Pancreas (tissue), 10 donors: Measurements from ENCODE around the gene KLHDC2. TPM values are rescaled to one million over a fixed set of nuclear protein-coding genes. Genes with fewer than 3 reads are reported as not detected.

Experiments used
- ATAC-seq, 4 donors: fragments of 200-7000 bp; cut with Tn5 transposase; one replicate each; pipeline versions ENCODE4 v1.8.0 to v1.9.1; 2020; ENCODE audit warnings: mild to moderate bottlenecking in 4 of 4, moderate library complexity in 4 of 4
- DNase-seq, 6 donors: peaks; one replicate each; pipeline ENCODE4 v3.0.0-alpha.2; 2020
- FAIRE-seq: peaks from 2 replicates; lab custom pipeline; 2012; peaks lifted over from hg19 to GRCh38; lab: Jason Lieb, UNC
- H3K27ac ChIP-seq, 4 donors: fragments of 200-600 bp; sonication (generic); 1 replicate in 3 of 4; 2 replicates in 1 of 4; pipeline versions ENCODE4 v1.5.0 to v1.8.0; 2020
- H3K27me3 ChIP-seq, 4 donors: fragments of 200-600 bp; one replicate each; pipeline ENCODE4 v1.8.0; 2021
- H3K36me3 ChIP-seq, 3 donors: fragments of 200-600 bp; sonication (generic) in 1 of 3; one replicate each; pipeline versions ENCODE4 v1.5.0 to v1.8.0; 2020 to 2021
- H3K4me1 ChIP-seq, 3 donors: fragments of 200-600 bp; one replicate each; pipeline ENCODE4 v1.8.0; 2021
- H3K4me3 ChIP-seq, 4 donors: fragments of 200-600 bp; sonication (generic) in 2 of 4; one replicate each; pipeline versions ENCODE4 v1.5.0 to v1.8.0; 2020 to 2021
- H3K9me3 ChIP-seq, 4 donors: fragments of 200-600 bp; one replicate each; pipeline ENCODE4 v1.8.0; 2021
- WGBS, 2 donors: extraction: QIAGEN DNeasy Blood & Tissue Kit; methylation state at CpG; one replicate each; pipeline ENCODE4 v1.1.7; 2013; 5-methylcytosine and 5-hydroxymethylcytosine counted together
- intact Hi-C, 3 donors: fragments of 100-400 bp; cut with DNase I; formaldehyde crosslinking; loops; one replicate each; pipeline versions ENCODE4 v1.11.1 to v1.14.2; 2022
- polyA plus RNA-seq, 2 donors: library from polyadenylated mRNA; stranded (reverse); fragments of 200-250 nt; gene quantifications; one replicate each; pipeline ENCODE4 v1.2.3, GENCODE V29; 2013
- total RNA-seq, 6 donors: library from RNA; stranded (reverse); fragmentation: NEBNext Ultra II Directional in 4 of 6; extraction: Animal tissue kit (Norgen Biotek cat#: 25700) in 4 of 6; gene quantifications; one replicate each; pipeline versions ENCODE4 v1.2.1 to v1.2.4, GENCODE V29; 2021 to 2023
- TF ChIP-seq, protein P1 (sequence below), 4 donors: fragments of 200-600 bp; sonication (generic) in 3 of 4; IDR thresholded peaks; one replicate each; pipeline versions ENCODE4 v1.5.0 to v1.8.0; 2021; ENCODE audit warnings: antibody characterized with exemption in 4 of 4
- donor health status: healthy with polysubstance abuse.
- donor health status: DM: no; HTN: no; CAD: no; lungs with moderate emphysema.
- donor health status: DM: no; HTN: no; CAD: no.
- donor health status: control.
- donor health status: control.
- donor health status: Bipolar disorder and iron deficiency.
- donor health status: DM: yes; HTN: yes; CAD: no.
- donor health status: DM: no; HTN: no; CAD: no.
- donor health status: DM: no; HTN: no; CAD: no.
- donor health status: DM: yes; HTN: yes; CAD: no.

Gene KLHDC2
- total and polyA plus RNA-seq, 8 donors: 25.4 to 58.9 (median 45.4) TPM

DNA sequence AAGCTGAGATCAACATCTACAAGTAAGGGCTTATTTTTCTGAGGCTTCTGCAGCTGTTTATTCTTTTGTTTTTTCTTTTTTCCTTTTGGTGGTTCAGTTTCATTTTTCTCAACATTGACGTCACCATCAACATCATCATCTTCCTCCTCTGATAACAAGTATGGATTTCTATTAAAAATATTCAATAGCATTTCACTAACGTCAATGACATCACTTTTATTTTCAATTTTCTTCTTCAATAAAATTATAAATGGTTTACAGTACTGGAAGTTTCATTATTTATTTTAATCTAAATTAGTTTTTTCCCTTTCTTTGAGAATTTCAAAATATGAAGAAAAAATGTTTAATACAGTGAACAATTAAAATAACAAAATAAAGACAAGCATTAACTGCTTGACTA, 60.7 kb downstream of the KLHDC2 start:
- H3K36me3 ChIP-seq: peaks cover 0 to 69% (median 34%) of the 10 kb centered on the region in 3 donors
- intact Hi-C loops: no loop called here
- TF ChIP-seq, protein P1, sequence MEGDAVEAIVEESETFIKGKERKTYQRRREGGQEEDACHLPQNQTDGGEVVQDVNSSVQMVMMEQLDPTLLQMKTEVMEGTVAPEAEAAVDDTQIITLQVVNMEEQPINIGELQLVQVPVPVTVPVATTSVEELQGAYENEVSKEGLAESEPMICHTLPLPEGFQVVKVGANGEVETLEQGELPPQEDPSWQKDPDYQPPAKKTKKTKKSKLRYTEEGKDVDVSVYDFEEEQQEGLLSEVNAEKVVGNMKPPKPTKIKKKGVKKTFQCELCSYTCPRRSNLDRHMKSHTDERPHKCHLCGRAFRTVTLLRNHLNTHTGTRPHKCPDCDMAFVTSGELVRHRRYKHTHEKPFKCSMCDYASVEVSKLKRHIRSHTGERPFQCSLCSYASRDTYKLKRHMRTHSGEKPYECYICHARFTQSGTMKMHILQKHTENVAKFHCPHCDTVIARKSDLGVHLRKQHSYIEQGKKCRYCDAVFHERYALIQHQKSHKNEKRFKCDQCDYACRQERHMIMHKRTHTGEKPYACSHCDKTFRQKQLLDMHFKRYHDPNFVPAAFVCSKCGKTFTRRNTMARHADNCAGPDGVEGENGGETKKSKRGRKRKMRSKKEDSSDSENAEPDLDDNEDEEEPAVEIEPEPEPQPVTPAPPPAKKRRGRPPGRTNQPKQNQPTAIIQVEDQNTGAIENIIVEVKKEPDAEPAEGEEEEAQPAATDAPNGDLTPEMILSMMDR (IDR thresholded peaks at IDR 0.05): no peak
- no peaks in the 10 kb centered on the region for H3K27me3 ChIP-seq
- H3K4me1 ChIP-seq: no peaks in the 10 kb centered on the region
- DNase-seq (no peak), FAIRE-seq (peak; percentile 59), ATAC-seq (no peak)
- no peak overlapping the region for H3K27ac ChIP-seq
- H3K9me3 ChIP-seq: no peaks in the 10 kb centered on the region
- H3K4me3 ChIP-seq: no peak overlapping the region
- 81 to 92% methylated on average over 2 of the region's 2 CpGs for WGBS, 2 donors

Other genes with a start within 250 kb of the KLHDC2 start
- 1,000 to 10,000 TPM in 1 of 6 donors, 100 to 1,000 TPM in 5; 551 to 1,011 (median 688) TPM for gene RPS29, start 181.8 kb upstream of the KLHDC2 start, total RNA-seq
- gene RPS29, start 181.8 kb upstream of the KLHDC2 start, polyA plus RNA-seq: 1,000 to 10,000 TPM in 1 of 2 donors, 100 to 1,000 TPM in 1; 722 to 2,449 TPM
- gene LRR1, start 169.2 kb upstream of the KLHDC2 start, total RNA-seq: 1 to 10 TPM; 2.7 to 7.2 (median 3.8) TPM
- 1 to 10 TPM; 2.5 to 5.9 TPM for gene LRR1, start 169.2 kb upstream of the KLHDC2 start, polyA plus RNA-seq
- 100 to 1,000 TPM in 5 of 6 donors, 10 to 100 TPM in 1; 81.3 to 219 (median 128) TPM for gene RPL36AL, start 147.5 kb upstream of the KLHDC2 start, total RNA-seq
- 100 to 1,000 TPM; 361 to 388 TPM for gene RPL36AL, start 147.5 kb upstream of the KLHDC2 start, polyA plus RNA-seq
- 10 to 100 TPM; 13.1 to 26.7 (median 20.7) TPM for gene MGAT2, start 147.4 kb upstream of the KLHDC2 start, total RNA-seq
- gene MGAT2, start 147.4 kb upstream of the KLHDC2 start, polyA plus RNA-seq: 10 to 100 TPM in 1 of 2 donors, 1 to 10 TPM in 1; 8.9 to 12.0 TPM
- gene DNAAF2, start 132.9 kb upstream of the KLHDC2 start, total RNA-seq: 1 to 10 TPM; 3.3 to 5.4 (median 4.1) TPM
- 1 to 10 TPM; 3.2 to 4.8 TPM for gene DNAAF2, start 132.9 kb upstream of the KLHDC2 start, polyA plus RNA-seq
- 1 to 10 TPM in 2 of 6 donors, under 1 TPM in 4; 0.43 to 1.3 (median 0.78) TPM for gene POLE2, start 79.9 kb upstream of the KLHDC2 start, total RNA-seq
- gene POLE2, start 79.9 kb upstream of the KLHDC2 start, polyA plus RNA-seq: 1 to 10 TPM; 1.3 to 2.9 TPM
- gene KLHDC1, start 75.0 kb upstream of the KLHDC2 start, total RNA-seq: 1 to 10 TPM; 1.2 to 4.7 (median 3.8) TPM
- gene KLHDC1, start 75.0 kb upstream of the KLHDC2 start, polyA plus RNA-seq: 1 to 10 TPM; 2.7 to 4.8 TPM
- gene NEMF, start 84.6 kb downstream of the KLHDC2 start, total RNA-seq: 10 to 100 TPM; 17.6 to 32.4 (median 21.7) TPM
- gene NEMF, start 84.6 kb downstream of the KLHDC2 start, polyA plus RNA-seq: 10 to 100 TPM; 22.3 to 24.7 TPM
- gene ARF6, start 124.9 kb downstream of the KLHDC2 start, total RNA-seq: 10 to 100 TPM; 12.4 to 32.4 (median 16.6) TPM
- 10 to 100 TPM in 1 of 2 donors, 1 to 10 TPM in 1; 8.9 to 16.7 TPM for gene ARF6, start 124.9 kb downstream of the KLHDC2 start, polyA plus RNA-seq